DOHH2 (cell line): ENCODE data around the gene CR1L.
"Not testable (repeated sequence)": the region's sequence is repeated elsewhere in the genome, so short reads cannot be mapped to it uniquely, and the experiment has no call there.

Experiments used
- H3F3A ChIP-seq: fragments of 200-600 bp; sonication (generic), shearing (Covaris generic); 2 replicates; pipeline ENCODE4 v1.6.0; 2016; ENCODE audit warnings: antibody characterized with exemption, mild to moderate bottlenecking; ENCODE audit not compliant: control insufficient read depth, insufficient read depth
- H3K27ac ChIP-seq: fragments of 200-600 bp; sonication (generic); 2 replicates; pipeline ENCODE4 v1.5.1; 2014; ENCODE audit warnings: low read depth, mild to moderate bottlenecking, low read length, moderate library complexity
- H3K27me3 ChIP-seq: fragments of 200-600 bp; sonication (generic); 2 replicates; pipeline ENCODE4 v1.6.1; 2014; ENCODE audit warnings: mild to moderate bottlenecking, low read length, mixed read lengths; ENCODE audit not compliant: control insufficient read depth
- H3K36me3 ChIP-seq: fragments of 200-600 bp; sonication (generic); 2 replicates; pipeline ENCODE4 v1.6.1; 2014; ENCODE audit warnings: mild to moderate bottlenecking, low read length, moderate library complexity, mixed read lengths; ENCODE audit not compliant: control insufficient read depth
- H3K4me1 ChIP-seq: fragments of 200-600 bp; sonication (generic); 2 replicates; pipeline ENCODE4 v1.6.1; 2014; ENCODE audit warnings: mild to moderate bottlenecking, low read length, mixed read lengths; ENCODE audit not compliant: control insufficient read depth
- H3K4me2 ChIP-seq: fragments of 200-600 bp; sonication (generic); 2 replicates; pipeline ENCODE4 v1.6.0; 2014; ENCODE audit warnings: mild to moderate bottlenecking, low read length, moderate library complexity
- H3K4me3 ChIP-seq: fragments of 200-600 bp; sonication (generic); 2 replicates; pipeline ENCODE4 v1.5.1; 2014; ENCODE audit warnings: mild to moderate bottlenecking, low read length, mixed read lengths
- H3K79me2 ChIP-seq: fragments of 200-600 bp; sonication (generic); 2 replicates; pipeline ENCODE4 v1.6.1; 2014; ENCODE audit warnings: mild to moderate bottlenecking, low read length, mixed read lengths; ENCODE audit not compliant: control insufficient read depth
- H3K9me2 ChIP-seq: fragments of 200-600 bp; sonication (generic); replicated peaks from 2 replicates; pipeline ENCODE4 v1.6.1; 2014; ENCODE audit warnings: mild to moderate bottlenecking, low read length, mixed read lengths; ENCODE audit not compliant: control insufficient read depth
- H3K9me3 ChIP-seq: fragments of 200-600 bp; sonication (generic); 2 replicates; pipeline ENCODE4 v1.6.1; 2014; ENCODE audit warnings: antibody characterized with exemption, low read length, mixed read lengths; ENCODE audit not compliant: control insufficient read depth, insufficient read depth
- H4K20me1 ChIP-seq: fragments of 200-600 bp; sonication (generic); 2 replicates; pipeline ENCODE4 v1.6.0; 2014; ENCODE audit warnings: low read depth, mild to moderate bottlenecking, antibody characterized with exemption, low read length, moderate library complexity; ENCODE audit not compliant: control insufficient read depth, insufficient read depth
- EZH2phosphoT487 ChIP-seq: fragments of 200-600 bp; sonication (generic); IDR thresholded peaks from 2 replicates; pipeline ENCODE4 v1.6.1; 2017; ENCODE audit warnings: borderline replicate concordance, mild to moderate bottlenecking, antibody characterized with exemption, low read length, moderate library complexity, mixed read lengths
- TF ChIP-seq, protein P1 (sequence below): fragments of 200-600 bp; sonication (generic); IDR thresholded peaks from one replicate; pipeline ENCODE4 v1.5.1; 2014; ENCODE audit warnings: antibody characterized with exemption, mild to moderate bottlenecking, low read depth, low read length; ENCODE audit not compliant: poor library complexity, severe bottlenecking

The CR1L gene

DNA sequence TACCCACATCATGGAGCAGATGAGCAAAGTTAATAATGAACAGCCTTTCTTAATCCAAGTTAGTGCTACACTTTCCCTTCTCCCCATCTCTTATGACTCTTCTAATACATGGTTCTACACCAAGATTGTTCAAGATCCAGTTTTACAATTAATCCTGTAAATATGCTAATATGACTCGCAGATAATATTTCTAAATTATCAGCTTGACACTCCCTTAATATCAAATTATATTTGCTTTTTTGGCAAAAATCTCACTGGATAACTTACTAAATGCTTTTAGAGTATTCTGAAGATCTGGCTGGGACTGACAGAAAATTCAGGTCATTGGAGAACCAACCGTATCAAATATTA lies 24.4 kb upstream of the CR1L start:
- Histone ChIP-seq H3F3A (no peaks in the 10 kb centered on the region), H3K9me3 (no peaks in the 10 kb centered on the region), H3K9me2 (no peaks in the 10 kb centered on the region), H3K4me1 (no peaks in the 10 kb centered on the region), H3K79me2 (no peaks in the 10 kb centered on the region), H3K4me2 (no peak overlapping the region), H3K36me3 (no peaks in the 10 kb centered on the region), H4K20me1 (no peaks in the 10 kb centered on the region), H3K27ac (no peak overlapping the region), H3K4me3 (no peak overlapping the region), H3K27me3 (no peaks in the 10 kb centered on the region)
- TF ChIP-seq, protein P1, sequence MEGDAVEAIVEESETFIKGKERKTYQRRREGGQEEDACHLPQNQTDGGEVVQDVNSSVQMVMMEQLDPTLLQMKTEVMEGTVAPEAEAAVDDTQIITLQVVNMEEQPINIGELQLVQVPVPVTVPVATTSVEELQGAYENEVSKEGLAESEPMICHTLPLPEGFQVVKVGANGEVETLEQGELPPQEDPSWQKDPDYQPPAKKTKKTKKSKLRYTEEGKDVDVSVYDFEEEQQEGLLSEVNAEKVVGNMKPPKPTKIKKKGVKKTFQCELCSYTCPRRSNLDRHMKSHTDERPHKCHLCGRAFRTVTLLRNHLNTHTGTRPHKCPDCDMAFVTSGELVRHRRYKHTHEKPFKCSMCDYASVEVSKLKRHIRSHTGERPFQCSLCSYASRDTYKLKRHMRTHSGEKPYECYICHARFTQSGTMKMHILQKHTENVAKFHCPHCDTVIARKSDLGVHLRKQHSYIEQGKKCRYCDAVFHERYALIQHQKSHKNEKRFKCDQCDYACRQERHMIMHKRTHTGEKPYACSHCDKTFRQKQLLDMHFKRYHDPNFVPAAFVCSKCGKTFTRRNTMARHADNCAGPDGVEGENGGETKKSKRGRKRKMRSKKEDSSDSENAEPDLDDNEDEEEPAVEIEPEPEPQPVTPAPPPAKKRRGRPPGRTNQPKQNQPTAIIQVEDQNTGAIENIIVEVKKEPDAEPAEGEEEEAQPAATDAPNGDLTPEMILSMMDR, result no peak
- TF ChIP-seq EZH2phosphoT487, result no peak

DNA sequence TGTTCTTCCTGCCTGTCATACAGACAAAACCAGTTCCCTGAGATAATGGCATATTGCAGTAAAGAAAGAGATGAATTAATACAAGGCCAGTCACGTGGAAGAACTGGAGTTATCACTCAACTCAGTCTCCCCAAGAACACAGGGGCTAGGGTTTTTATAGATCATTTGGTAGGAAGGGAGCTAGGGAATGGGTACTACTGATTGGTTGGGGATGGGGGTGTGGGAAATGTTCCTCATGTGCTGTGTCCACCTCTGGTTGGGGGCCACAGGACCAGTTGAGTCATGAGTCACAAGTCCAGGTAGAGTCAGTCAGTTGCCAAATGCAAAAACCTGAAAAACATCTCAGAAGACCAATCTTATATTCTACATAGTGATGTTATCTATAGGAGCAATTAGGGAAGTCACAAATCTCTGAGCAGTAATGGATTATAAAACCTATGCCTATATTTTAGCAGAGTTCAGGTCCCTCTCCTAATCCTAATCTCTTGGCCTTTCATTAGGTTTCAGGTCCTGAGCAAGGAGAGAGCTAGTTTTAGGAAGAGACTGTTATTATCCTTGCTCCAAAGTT lies 19.3 kb upstream of the CR1L start:
- not testable (repeated sequence) for H3K27me3 ChIP-seq, H3K36me3 ChIP-seq, H3K4me3 ChIP-seq, H3K4me2 ChIP-seq, H4K20me1 ChIP-seq, H3K27ac ChIP-seq, H3K4me1 ChIP-seq, H3K9me3 ChIP-seq, H3K79me2 ChIP-seq, H3F3A ChIP-seq, H3K9me2 ChIP-seq

DNA sequence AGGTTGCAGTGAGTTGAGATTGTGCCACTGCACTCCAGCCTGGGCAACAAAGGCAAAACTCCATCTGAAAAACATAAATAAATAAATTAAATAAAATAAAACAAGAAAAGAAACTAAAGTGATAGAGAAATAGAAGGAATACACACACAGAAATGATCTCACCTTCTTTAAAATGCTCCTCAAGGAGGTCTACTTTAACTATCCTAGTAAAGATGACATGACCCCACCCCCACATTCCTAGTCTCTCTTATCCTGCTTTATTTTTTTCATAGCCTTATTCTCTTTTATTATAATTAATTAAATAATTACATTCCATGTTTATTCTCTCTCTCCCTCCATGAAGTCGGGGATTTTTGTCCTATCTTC lies 18.0 kb upstream of the CR1L start:
- no peak overlapping the region for H3K4me3 ChIP-seq
- peaks cover 10% of the 10 kb centered on the region; the same call in 1 of the 2 replicates for H3K27me3 ChIP-seq
- no peaks in the 10 kb centered on the region for H3K9me2 ChIP-seq
- no peaks in the 10 kb centered on the region for H3K4me1 ChIP-seq
- no peak overlapping the region for H3K4me2 ChIP-seq
- H3F3A ChIP-seq, result no peaks in the 10 kb centered on the region
- no peaks in the 10 kb centered on the region for H3K79me2 ChIP-seq
- no peak for TF ChIP-seq EZH2phosphoT487
- TF ChIP-seq, protein P1, result no peak
- H4K20me1 ChIP-seq, result no peaks in the 10 kb centered on the region
- H3K27ac ChIP-seq, result no peak overlapping the region
- no peaks in the 10 kb centered on the region for H3K9me3 ChIP-seq
- no peaks in the 10 kb centered on the region for H3K36me3 ChIP-seq

DNA sequence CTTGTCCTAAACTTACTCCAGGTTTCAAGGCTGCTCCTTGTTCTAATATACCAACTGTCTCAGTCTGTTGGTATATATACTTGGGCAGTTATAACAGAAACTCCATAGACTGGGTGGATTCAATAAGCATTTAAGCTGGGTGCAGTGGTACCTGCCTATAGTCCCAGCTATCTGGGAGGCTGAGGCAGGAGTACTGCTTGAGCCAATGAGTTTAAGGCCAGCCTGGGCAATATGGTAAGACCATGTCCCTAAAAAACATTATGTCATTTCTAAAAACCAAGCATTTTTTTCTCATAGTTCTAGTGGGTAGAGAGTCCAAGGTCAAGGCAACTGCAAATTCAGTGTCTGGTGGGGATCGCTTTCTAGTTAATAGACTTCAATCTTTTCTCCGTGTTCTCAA lies 17.4 kb upstream of the CR1L start:
- Histone ChIP-seq H3F3A (no peaks in the 10 kb centered on the region), H3K4me3 (no peak overlapping the region), H3K27ac (no peak overlapping the region), H3K27me3 (peaks cover 10% of the 10 kb centered on the region; the same call in 1 of the 2 replicates), H3K79me2 (no peaks in the 10 kb centered on the region), H3K36me3 (no peaks in the 10 kb centered on the region), H3K9me2 (no peaks in the 10 kb centered on the region), H4K20me1 (no peaks in the 10 kb centered on the region), H3K4me2 (no peak overlapping the region), H3K4me1 (no peaks in the 10 kb centered on the region), H3K9me3 (no peaks in the 10 kb centered on the region)
- TF ChIP-seq, protein P1, result no peak
- TF ChIP-seq EZH2phosphoT487, result no peak
